Gastroesophageal sphincter (tissue), 3 donors: ENCODE data around the gene KIF5A.

ENCODE experiments used
- CTCF ChIP-seq, 4 experiments: fragments of 200-600 bp in 2 of 4; fragments of 450-650 bp in 2 of 4; sonication (generic) in 1 of 4; IDR thresholded peaks; one replicate each; pipeline ENCODE4 v1.5.1; 2017 to 2019; ENCODE audit warnings: antibody characterized with exemption in 4 of 4, mild to moderate bottlenecking in 2 of 4, moderate library complexity in 2 of 4
- EP300 ChIP-seq: sonication (generic); formaldehyde crosslinking; IDR thresholded peaks from one replicate; pipeline ENCODE4 v1.6.1; 2017; ENCODE audit warnings: antibody characterized with exemption, mild to moderate bottlenecking
- POLR2AphosphoS5 ChIP-seq: sonication (generic); formaldehyde crosslinking; IDR thresholded peaks from one replicate; pipeline ENCODE4 v1.6.1; 2017; ENCODE audit warnings: antibody characterized with exemption

GRCh38 chr12:57536597-57536942 is 13.3 kb upstream of the KIF5A start:
- TF ChIP-seq CTCF (IDR thresholded peaks at IDR 0.05): no peak
- TF ChIP-seq POLR2AphosphoS5: no peak
- no peak for TF ChIP-seq EP300
